HepG2 (cell line): Measurements from ENCODE around the gene VCPKMT. TPM values are rescaled to one million over a fixed set of nuclear protein-coding genes. Genes with fewer than 3 reads are reported as not detected.

Experiments
- BRCA1 ChIP-seq: sonication (generic); formaldehyde crosslinking; IDR thresholded peaks from 2 replicates; pipeline ENCODE4 v1.4.0; 2020; ENCODE audit warnings: missing genetic modification reagents
- HIVEP1 ChIP-seq: sonication (generic); formaldehyde crosslinking; IDR thresholded peaks from 2 replicates; pipeline ENCODE4 v1.4.0; 2020; ENCODE audit warnings: mild to moderate bottlenecking, missing genetic modification reagents
- JDP2 ChIP-seq: sonication (generic); formaldehyde crosslinking; IDR thresholded peaks from 2 replicates; pipeline ENCODE4 v1.8.1; 2022; ENCODE audit warnings: missing genetic modification reagents, borderline replicate concordance
- MIER3 ChIP-seq: IDR thresholded peaks from 2 replicates; pipeline ENCODE4 v1.6.1; 2016; ENCODE audit warnings: missing compliant biosample characterization, borderline replicate concordance
- PHF5A ChIP-seq: IDR thresholded peaks from one replicate; pipeline ENCODE4 v1.6.1; 2018; ENCODE audit warnings: low read depth, missing genetic modification reagents; ENCODE audit not compliant: unreplicated experiment
- REPIN1 ChIP-seq: sonication (generic); formaldehyde crosslinking; IDR thresholded peaks from 2 replicates; pipeline ENCODE4 v1.8.0; 2022; ENCODE audit warnings: missing genetic modification reagents, low read depth, mild to moderate bottlenecking, borderline replicate concordance
- SMARCC2 ChIP-seq: fragments of 450-650 bp; IDR thresholded peaks from 2 replicates; pipeline ENCODE4 v1.6.1; 2017; ENCODE audit warnings: antibody characterized with exemption, mild to moderate bottlenecking
- ZNF205 ChIP-seq: IDR thresholded peaks from 2 replicates; pipeline ENCODE4 v1.6.1; 2018; ENCODE audit warnings: missing biosample characterization, missing genetic modification reagents
- ZNF234 ChIP-seq: sonication (generic); formaldehyde crosslinking; conservative IDR thresholded peaks from 2 replicates; pipeline ENCODE4 v1.5.1; 2020; ENCODE audit warnings: mild to moderate bottlenecking, missing genetic modification reagents
- ZNF256 ChIP-seq: sonication (generic); formaldehyde crosslinking; conservative IDR thresholded peaks from 2 replicates; pipeline ENCODE4 v1.4.0; 2020; ENCODE audit warnings: missing genetic modification reagents
- ZNF646 ChIP-seq: sonication (generic); formaldehyde crosslinking; IDR thresholded peaks from 2 replicates; pipeline ENCODE4 v1.9.0; 2021; ENCODE audit warnings: mild to moderate bottlenecking, missing genetic modification reagents
- ZNF773 ChIP-seq: sonication (generic); formaldehyde crosslinking; IDR thresholded peaks from 2 replicates; pipeline ENCODE4 v1.4.0; 2020; ENCODE audit warnings: missing genetic modification reagents, borderline replicate concordance
- ZNF777 ChIP-seq: sonication (generic); formaldehyde crosslinking; IDR thresholded peaks from 2 replicates; pipeline ENCODE4 v1.4.0; 2020; ENCODE audit warnings: missing genetic modification reagents
- ZNF788 ChIP-seq: sonication (generic); formaldehyde crosslinking; IDR thresholded peaks from 2 replicates; pipeline ENCODE4 v1.5.0; 2020; ENCODE audit warnings: mild to moderate bottlenecking, missing genetic modification reagents, borderline replicate concordance
- ZNF879 ChIP-seq: sonication (generic); formaldehyde crosslinking; IDR thresholded peaks from 2 replicates; pipeline ENCODE4 v1.8.1; 2023; ENCODE audit warnings: missing genetic modification reagents
- ZSCAN9 ChIP-seq: IDR thresholded peaks from 2 replicates; pipeline ENCODE4 v1.6.1; 2016; ENCODE audit warnings: borderline replicate concordance
- polyA plus RNA-seq, 8 experiments: library from polyadenylated mRNA; depleted of rRNA in 3 of 8; stranded (reverse) in 7 of 8; unstranded in 1 of 8; fragments of >200 nt; fragmentation: Illumina TruSeq in 4 of 8; extraction: Trizol in 4 of 8; gene quantifications; 2 replicates each; pipeline versions ENCODE4 v1.2.1 to v1.2.3, GENCODE V29; 2011 to 2016; ENCODE audit warnings: low read depth in 4 of 8, missing spikeins in 1 of 8, mixed read lengths in 1 of 8; ENCODE audit not compliant: insufficient read depth in 1 of 8
- total RNA-seq, 5 experiments: library from RNA; depleted of rRNA; stranded (reverse); fragments of >200 nt; fragmentation: Illumina TruSeq; extraction: Trizol; gene quantifications; 2 replicates each; pipeline ENCODE4 v1.2.3, GENCODE V29; 2016; ENCODE audit warnings: low read depth in 1 of 5
- TF ChIP-seq, protein P1 (sequence below): sonication (generic); formaldehyde crosslinking; IDR thresholded peaks from 2 replicates; pipeline ENCODE4 v1.5.0; 2020; ENCODE audit warnings: mild to moderate bottlenecking, missing genetic modification reagents, moderate library complexity
- TF ChIP-seq, protein P2 (sequence below): sonication (generic); formaldehyde crosslinking; IDR thresholded peaks from 2 replicates; pipeline ENCODE4 v1.4.0; 2020; ENCODE audit warnings: mild to moderate bottlenecking, low read depth, missing genetic modification reagents
- TF ChIP-seq, protein P3 (sequence below): IDR thresholded peaks from 2 replicates; pipeline ENCODE4 v1.6.1; 2016; ENCODE audit warnings: control low read depth

The VCPKMT gene
- total and polyA plus RNA-seq, 2 of the 13 experiments (the other 11 are each of a cell fraction or from before 2014, with no cell fraction given) = 3.9 to 5.4 TPM

- TF ChIP-seq ZNF646 (CRISPR knock-in tag) (no peak), HIVEP1 (CRISPR knock-in tag) (no peak), ZNF234 (CRISPR knock-in tag) (no peak), JDP2 (CRISPR knock-in tag) (no peak), ZNF777 (no peak), MIER3 (CRISPR knock-in tag) (no peak; the same call in 1 of the 2 replicates), ZNF773 (no peak), REPIN1 (CRISPR knock-in tag) (no peak), ZNF205 (peak; percentile 31; the same call in 1 of the 2 replicates), ZNF788 (CRISPR knock-in tag) (peak; percentile 39; the same call in 1 of the 2 replicates), BRCA1 (CRISPR knock-in tag) (no peak), ZNF256 (CRISPR knock-in tag) (no peak), ZNF879 (no peak), SMARCC2 (no peak), ZSCAN9 (CRISPR knock-in tag) (no peak), PHF5A (CRISPR knock-in tag) (no peak)
- TF ChIP-seq, protein P1, sequence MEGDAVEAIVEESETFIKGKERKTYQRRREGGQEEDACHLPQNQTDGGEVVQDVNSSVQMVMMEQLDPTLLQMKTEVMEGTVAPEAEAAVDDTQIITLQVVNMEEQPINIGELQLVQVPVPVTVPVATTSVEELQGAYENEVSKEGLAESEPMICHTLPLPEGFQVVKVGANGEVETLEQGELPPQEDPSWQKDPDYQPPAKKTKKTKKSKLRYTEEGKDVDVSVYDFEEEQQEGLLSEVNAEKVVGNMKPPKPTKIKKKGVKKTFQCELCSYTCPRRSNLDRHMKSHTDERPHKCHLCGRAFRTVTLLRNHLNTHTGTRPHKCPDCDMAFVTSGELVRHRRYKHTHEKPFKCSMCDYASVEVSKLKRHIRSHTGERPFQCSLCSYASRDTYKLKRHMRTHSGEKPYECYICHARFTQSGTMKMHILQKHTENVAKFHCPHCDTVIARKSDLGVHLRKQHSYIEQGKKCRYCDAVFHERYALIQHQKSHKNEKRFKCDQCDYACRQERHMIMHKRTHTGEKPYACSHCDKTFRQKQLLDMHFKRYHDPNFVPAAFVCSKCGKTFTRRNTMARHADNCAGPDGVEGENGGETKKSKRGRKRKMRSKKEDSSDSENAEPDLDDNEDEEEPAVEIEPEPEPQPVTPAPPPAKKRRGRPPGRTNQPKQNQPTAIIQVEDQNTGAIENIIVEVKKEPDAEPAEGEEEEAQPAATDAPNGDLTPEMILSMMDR (CRISPR knock-in tag) = peak; percentile 55
- TF ChIP-seq, protein P2, sequence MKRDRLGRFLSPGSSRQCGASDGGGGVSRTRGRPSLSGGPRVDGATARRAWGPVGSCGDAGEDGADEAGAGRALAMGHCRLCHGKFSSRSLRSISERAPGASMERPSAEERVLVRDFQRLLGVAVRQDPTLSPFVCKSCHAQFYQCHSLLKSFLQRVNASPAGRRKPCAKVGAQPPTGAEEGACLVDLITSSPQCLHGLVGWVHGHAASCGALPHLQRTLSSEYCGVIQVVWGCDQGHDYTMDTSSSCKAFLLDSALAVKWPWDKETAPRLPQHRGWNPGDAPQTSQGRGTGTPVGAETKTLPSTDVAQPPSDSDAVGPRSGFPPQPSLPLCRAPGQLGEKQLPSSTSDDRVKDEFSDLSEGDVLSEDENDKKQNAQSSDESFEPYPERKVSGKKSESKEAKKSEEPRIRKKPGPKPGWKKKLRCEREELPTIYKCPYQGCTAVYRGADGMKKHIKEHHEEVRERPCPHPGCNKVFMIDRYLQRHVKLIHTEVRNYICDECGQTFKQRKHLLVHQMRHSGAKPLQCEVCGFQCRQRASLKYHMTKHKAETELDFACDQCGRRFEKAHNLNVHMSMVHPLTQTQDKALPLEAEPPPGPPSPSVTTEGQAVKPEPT = no peak
- TF ChIP-seq, protein P3, sequence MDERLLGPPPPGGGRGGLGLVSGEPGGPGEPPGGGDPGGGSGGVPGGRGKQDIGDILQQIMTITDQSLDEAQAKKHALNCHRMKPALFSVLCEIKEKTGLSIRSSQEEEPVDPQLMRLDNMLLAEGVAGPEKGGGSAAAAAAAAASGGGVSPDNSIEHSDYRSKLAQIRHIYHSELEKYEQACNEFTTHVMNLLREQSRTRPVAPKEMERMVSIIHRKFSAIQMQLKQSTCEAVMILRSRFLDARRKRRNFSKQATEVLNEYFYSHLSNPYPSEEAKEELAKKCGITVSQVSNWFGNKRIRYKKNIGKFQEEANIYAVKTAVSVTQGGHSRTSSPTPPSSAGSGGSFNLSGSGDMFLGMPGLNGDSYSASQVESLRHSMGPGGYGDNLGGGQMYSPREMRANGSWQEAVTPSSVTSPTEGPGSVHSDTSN (CRISPR knock-in tag) = 0 out of 2 replicates have a peak, but pooled peaks have one; percentile 20
Observed at GRCh38 chr14:50062438-50063085, 53.8 kb downstream of the VCPKMT start (continued).
